Measurements from ENCODE around the gene SAMHD1.

GRCh38 chr20:36974660-36975059, 23.2 kb upstream of the SAMHD1 start:
- no peak for TF ChIP-seq CTCF (IDR thresholded peaks at IDR 0.05)
- TF ChIP-seq POLR2A (IDR thresholded peaks at IDR 0.05), result no peak

Data from uterus (tissue), 2 donors.